ENCODE measurements around the gene PSAP. TPM values are rescaled to one million over a fixed set of nuclear protein-coding genes. Genes with fewer than 3 reads are reported as not detected.
A peak's percentile ranks its signal among the peaks of the same experiment; 100 is the strongest.

Gene PSAP
- total and polyA plus RNA-seq, 7 experiments from 2014 or later, result 153 to 1,163 (median 281) TPM

DNA sequence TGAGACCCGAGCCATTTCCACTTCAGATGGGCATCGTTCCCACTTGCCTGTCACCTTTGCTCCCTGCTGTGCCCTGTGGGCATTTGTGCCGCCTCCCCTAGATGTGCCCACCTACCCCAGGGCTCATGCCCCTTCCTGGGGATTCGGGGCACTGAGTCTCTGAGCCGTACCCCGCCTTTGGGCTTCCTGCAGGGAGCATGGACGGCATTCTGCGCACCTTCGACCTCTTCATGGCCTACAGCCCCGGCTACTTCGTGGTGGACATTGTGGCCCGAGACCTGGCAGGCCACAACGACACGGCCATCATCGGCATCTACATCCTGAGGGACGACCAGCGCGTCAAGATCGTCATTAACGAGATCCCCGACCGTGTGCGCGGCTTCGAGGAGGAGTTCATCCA, 41.4 kb downstream of the PSAP start:
- Histone ChIP-seq H3K27ac (ENCODE audit: low read depth, low read length) (no peak overlapping the region), H3K4me1 (ENCODE audit: control insufficient read depth in 2 of 2, insufficient read depth in 2 of 2, low read length in 2 of 2) (no peaks in the 10 kb centered on the region), H3K4me3 (ENCODE audit: low read length) (no peak overlapping the region), H3K27me3 (ENCODE audit: control insufficient read depth in 2 of 2, insufficient read depth in 2 of 2, low read length in 2 of 2) (no peaks in the 10 kb centered on the region), H3K9me3 (ENCODE audit: control insufficient read depth in 2 of 3, low read length in 3 of 3) (no peaks in the 10 kb centered on the region), H3K36me3 (ENCODE audit: control insufficient read depth in 2 of 3, insufficient read depth in 3 of 3, low read length in 3 of 3) (peaks cover 0 to 1% (median 0%) of the 10 kb centered on the region in 3 experiments)
- ChIA-PET POLR2A (no interaction called here), CTCF (no interaction called here)
- Mint-ChIP-seq H3K27me3 (peaks cover 0 to 3% (median 0%) of the 10 kb centered on the region in 5 donors), H3K4me1 (peaks cover 0 to 12% (median 2%) of the 10 kb centered on the region in 7 donors), H3K36me3 (peaks cover 0 to 6% (median 5%) of the 10 kb centered on the region in 5 donors), H3K9me3 (peaks cover 0 to 2% (median 0%) of the 10 kb centered on the region in 11 donors), H3K27ac (peak overlapping the region in 1 of 9 donors; percentile 31), H3K4me3 (no peak overlapping the region)
- intact Hi-C loops (cut with micrococcal nuclease), result no loop called here
- DNase-seq (no peak), ATAC-seq (no peak)

DNA sequence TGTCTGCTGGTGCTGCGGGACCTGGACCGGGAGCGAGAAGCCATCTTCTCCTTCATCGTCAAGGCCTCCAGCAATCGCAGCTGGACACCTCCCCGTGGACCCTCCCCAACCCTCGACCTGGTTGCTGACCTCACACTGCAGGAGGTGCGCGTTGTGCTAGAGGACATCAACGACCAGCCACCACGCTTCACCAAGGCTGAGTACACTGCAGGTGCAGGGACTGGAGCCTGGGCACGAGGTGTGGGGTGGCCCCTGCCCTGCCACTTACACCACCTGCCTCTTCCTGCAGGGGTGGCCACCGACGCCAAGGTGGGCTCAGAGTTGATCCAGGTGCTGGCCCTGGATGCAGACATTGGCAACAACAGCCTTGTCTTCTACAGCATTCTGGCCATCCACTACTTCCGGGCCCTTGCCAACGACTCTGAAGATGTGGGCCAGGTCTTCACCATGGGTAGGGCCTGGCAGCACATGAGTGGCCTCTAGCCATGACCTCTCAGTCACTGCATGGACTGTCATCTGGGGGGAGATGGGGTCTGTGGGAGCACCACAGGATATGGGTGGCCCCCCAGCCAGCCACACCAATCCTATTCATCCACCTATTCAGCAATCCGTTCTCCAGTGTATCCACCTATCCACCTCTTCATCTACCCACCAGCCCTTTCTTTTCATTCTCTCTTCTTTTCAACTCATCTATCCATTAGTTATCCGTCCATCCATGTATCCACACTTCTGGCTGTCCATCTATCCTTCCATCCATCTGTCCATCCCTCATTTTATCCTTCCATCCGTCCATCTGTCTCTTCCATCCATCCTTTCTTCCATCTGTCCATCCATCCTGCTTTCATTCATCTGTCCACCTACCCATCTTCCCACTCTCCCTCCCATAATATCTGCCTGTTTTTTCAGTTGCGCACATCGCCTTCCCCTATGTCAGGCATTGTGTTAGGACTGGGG, 43.2 kb downstream of the PSAP start:
- Histone ChIP-seq H3K27ac (ENCODE audit: low read depth, low read length) (no peak overlapping the region), H3K4me3 (ENCODE audit: low read length) (no peak overlapping the region), H3K27me3 (ENCODE audit: control insufficient read depth in 2 of 2, insufficient read depth in 2 of 2, low read length in 2 of 2) (no peaks in the 10 kb centered on the region), H3K9me3 (ENCODE audit: control insufficient read depth in 2 of 3, low read length in 3 of 3) (no peaks in the 10 kb centered on the region), H3K4me1 (ENCODE audit: control insufficient read depth in 2 of 2, insufficient read depth in 2 of 2, low read length in 2 of 2) (no peaks in the 10 kb centered on the region), H3K36me3 (ENCODE audit: control insufficient read depth in 2 of 3, insufficient read depth in 3 of 3, low read length in 3 of 3) (no peaks in the 10 kb centered on the region)
- ATAC-seq (no peak), DNase-seq (no peak)
- intact Hi-C loops (cut with micrococcal nuclease), result no loop called here
- CTCF ChIA-PET, result no interaction called here
- H3K9me3 Mint-ChIP-seq, result peaks cover 0 to 2% (median 0%) of the 10 kb centered on the region in 11 donors
- peaks cover 0 to 6% (median 0%) of the 10 kb centered on the region in 5 donors for H3K27me3 Mint-ChIP-seq
- H3K27ac Mint-ChIP-seq, result peak overlapping the region in 2 of 9 donors; percentile 0 to 33
- peaks cover 0 to 6% (median 5%) of the 10 kb centered on the region in 5 donors for H3K36me3 Mint-ChIP-seq
- no peak overlapping the region for H3K4me3 Mint-ChIP-seq
- H3K4me1 Mint-ChIP-seq, result peaks cover 0 to 15% (median 2%) of the 10 kb centered on the region in 7 donors
- POLR2A ChIA-PET, result no interaction called here

DNA sequence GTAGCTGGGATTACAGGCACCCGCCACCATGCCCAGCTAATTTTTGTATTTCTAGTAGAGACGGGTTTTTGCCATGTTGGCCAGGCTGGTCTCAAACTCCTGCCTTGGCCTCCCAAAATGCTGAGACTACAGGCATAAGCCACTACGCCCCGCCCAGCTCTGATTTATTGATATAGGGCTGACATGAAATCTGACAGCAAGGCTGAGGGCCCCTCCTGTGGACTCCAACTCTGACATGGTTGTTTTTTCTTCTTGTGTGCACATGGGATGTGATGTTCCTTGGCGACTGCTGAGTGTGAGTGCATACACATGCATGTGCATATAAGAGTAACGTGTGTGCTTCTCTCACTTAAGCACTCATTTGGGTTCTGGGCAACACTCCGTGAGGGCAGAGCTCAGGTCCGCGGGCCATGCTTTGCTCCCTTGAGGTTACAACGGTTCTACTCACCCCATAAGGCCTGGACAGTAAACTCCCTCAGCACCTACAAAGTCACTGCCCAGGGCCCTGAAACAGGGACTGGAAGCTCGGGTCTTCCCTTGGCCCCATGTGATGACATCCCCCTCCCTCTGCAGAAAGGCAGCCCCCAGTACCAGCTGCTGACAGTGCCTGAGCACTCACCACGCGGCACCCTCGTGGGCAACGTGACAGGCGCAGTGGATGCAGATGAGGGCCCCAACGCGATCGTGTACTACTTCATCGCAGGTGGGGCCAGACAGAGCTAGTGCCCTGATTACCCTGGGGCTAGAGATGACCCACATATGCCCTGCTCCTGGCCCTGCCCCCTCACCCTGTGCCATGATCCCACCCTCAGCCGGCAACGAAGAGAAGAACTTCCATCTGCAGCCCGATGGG, 44.1 kb downstream of the PSAP start:
- no peaks in the 10 kb centered on the region for H3K27me3 ChIP-seq (ENCODE audit: control insufficient read depth in 2 of 2, insufficient read depth in 2 of 2, low read length in 2 of 2)
- no peaks in the 10 kb centered on the region for H3K4me1 ChIP-seq (ENCODE audit: control insufficient read depth in 2 of 2, insufficient read depth in 2 of 2, low read length in 2 of 2)
- Mint-ChIP-seq H3K9me3 (peaks cover 0 to 2% (median 0%) of the 10 kb centered on the region in 11 donors), H3K27ac (no peak overlapping the region), H3K27me3 (peaks cover 0 to 6% (median 0%) of the 10 kb centered on the region in 5 donors), H3K4me3 (no peak overlapping the region), H3K4me1 (peaks cover 0 to 15% (median 2%) of the 10 kb centered on the region in 7 donors), H3K36me3 (peaks cover 0 to 6% (median 5%) of the 10 kb centered on the region in 5 donors)
- CTCF ChIA-PET, result no interaction called here
- intact Hi-C loops (cut with micrococcal nuclease), result no loop called here
- H3K27ac ChIP-seq (ENCODE audit: low read depth, low read length), result no peak overlapping the region
- POLR2A ChIA-PET, result no interaction called here
- H3K9me3 ChIP-seq (ENCODE audit: control insufficient read depth in 2 of 3, low read length in 3 of 3), result no peaks in the 10 kb centered on the region
- DNase-seq (no peak), ATAC-seq (no peak)
- H3K36me3 ChIP-seq (ENCODE audit: control insufficient read depth in 2 of 3, insufficient read depth in 3 of 3, low read length in 3 of 3), result no peaks in the 10 kb centered on the region
- no peak overlapping the region for H3K4me3 ChIP-seq (ENCODE audit: low read length)

DNA sequence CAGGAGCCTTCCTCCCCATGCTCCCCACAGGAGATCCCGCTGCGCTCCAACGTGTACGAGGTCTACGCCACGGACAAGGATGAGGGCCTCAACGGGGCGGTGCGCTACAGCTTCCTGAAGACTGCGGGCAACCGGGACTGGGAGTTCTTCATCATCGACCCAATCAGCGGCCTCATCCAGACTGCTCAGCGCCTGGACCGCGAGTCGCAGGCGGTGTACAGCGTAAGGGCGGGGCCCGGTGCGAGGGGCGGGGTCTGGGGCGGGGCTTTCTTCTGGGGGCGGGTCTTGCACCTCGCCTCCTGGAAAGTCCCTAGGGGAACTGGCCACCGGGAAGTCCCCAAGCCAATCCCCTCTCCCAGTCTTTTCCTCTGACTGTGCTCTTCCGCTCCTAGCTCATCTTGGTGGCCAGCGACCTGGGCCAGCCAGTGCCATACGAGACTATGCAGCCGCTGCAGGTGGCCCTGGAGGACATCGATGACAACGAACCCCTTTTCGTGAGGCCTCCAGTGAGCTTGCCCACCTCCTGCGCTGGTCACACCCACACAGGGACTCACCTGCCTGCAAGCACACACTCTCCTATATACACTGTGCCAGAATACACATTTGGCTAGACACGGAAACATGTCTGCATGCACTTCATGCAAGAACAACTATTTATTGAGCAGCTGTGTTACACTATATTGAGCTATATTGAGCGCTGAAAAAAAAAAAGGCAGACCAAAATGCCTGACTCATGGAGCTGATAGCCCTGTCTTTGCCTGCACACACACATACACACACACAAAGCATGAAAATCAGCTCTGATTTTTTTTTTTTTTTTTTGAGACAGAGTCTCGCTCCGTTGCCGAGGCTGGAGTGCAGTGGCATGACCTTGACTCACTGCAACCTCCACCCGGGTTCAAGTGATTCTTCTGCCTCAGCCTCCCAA, 45.0 kb downstream of the PSAP start:
- ChIA-PET CTCF (interaction anchor here (1.3 kb wide), 1 partner anchor 491 kb away, joined by 3 read pairs; no protein-coding TSS in a partner anchor), POLR2A (no interaction called here)
- Histone ChIP-seq H3K27me3 (ENCODE audit: control insufficient read depth in 2 of 2, insufficient read depth in 2 of 2, low read length in 2 of 2) (no peaks in the 10 kb centered on the region), H3K4me1 (ENCODE audit: control insufficient read depth in 2 of 2, insufficient read depth in 2 of 2, low read length in 2 of 2) (no peaks in the 10 kb centered on the region), H3K9me3 (ENCODE audit: control insufficient read depth in 2 of 3, low read length in 3 of 3) (no peaks in the 10 kb centered on the region), H3K4me3 (ENCODE audit: low read length) (no peak overlapping the region), H3K27ac (ENCODE audit: low read depth, low read length) (no peak overlapping the region), H3K36me3 (ENCODE audit: control insufficient read depth in 2 of 3, insufficient read depth in 3 of 3, low read length in 3 of 3) (no peaks in the 10 kb centered on the region)
- H3K4me1 Mint-ChIP-seq, result peaks cover 0 to 15% (median 2%) of the 10 kb centered on the region in 7 donors
- peaks cover 0 to 6% (median 0%) of the 10 kb centered on the region in 5 donors for H3K27me3 Mint-ChIP-seq
- H3K36me3 Mint-ChIP-seq, result peaks cover 0 to 10% (median 5%) of the 10 kb centered on the region in 5 donors
- no peak overlapping the region for H3K4me3 Mint-ChIP-seq
- intact Hi-C loops (cut with micrococcal nuclease), result no loop called here
- H3K27ac Mint-ChIP-seq, result no peak overlapping the region
- DNase-seq (no peak), ATAC-seq (peak; percentile 65)
- peaks cover 0 to 2% (median 0%) of the 10 kb centered on the region in 11 donors for H3K9me3 Mint-ChIP-seq

DNA sequence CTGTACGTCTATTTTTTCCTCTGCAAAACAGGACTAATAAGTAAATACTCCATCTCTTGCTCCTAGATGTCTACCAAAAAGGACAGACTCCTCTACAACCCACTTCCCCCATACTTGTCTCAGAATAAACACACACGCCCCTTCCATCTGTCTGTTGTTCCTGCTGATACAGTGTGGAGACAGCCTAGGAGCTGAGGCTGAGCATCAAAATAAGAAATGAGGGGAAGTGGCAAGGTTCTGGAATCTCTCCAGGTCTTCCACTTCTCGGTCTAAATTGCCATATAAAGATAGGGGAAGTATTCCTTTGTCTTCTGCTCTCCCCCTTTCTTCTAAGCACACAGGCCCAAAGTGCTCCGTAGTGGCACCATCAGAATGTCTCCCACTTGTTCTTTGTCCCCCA, 47.0 kb downstream of the PSAP start:
- H3K36me3 ChIP-seq (ENCODE audit: control insufficient read depth in 2 of 3, insufficient read depth in 3 of 3, low read length in 3 of 3), result no peaks in the 10 kb centered on the region
- H3K4me1 Mint-ChIP-seq, result peaks cover 0 to 15% (median 2%) of the 10 kb centered on the region in 7 donors
- CTCF ChIA-PET, result no interaction called here
- H3K4me3 Mint-ChIP-seq, result no peak overlapping the region
- H3K9me3 Mint-ChIP-seq, result peaks cover 0 to 2% (median 0%) of the 10 kb centered on the region in 11 donors
- H3K9me3 ChIP-seq (ENCODE audit: control insufficient read depth in 2 of 3, low read length in 3 of 3), result no peaks in the 10 kb centered on the region
- intact Hi-C loops (cut with micrococcal nuclease), result no loop called here
- POLR2A ChIA-PET, result no interaction called here
- peaks cover 0 to 6% (median 0%) of the 10 kb centered on the region in 5 donors for H3K27me3 Mint-ChIP-seq
- peak overlapping the region in 2 of 9 donors; percentile 12 to 23 for H3K27ac Mint-ChIP-seq
- H3K36me3 Mint-ChIP-seq, result peaks cover 0 to 10% (median 5%) of the 10 kb centered on the region in 5 donors
- no peak overlapping the region for H3K4me3 ChIP-seq (ENCODE audit: low read length)
- ATAC-seq (peak; percentile 29), DNase-seq (no peak)
- no peak overlapping the region for H3K27ac ChIP-seq (ENCODE audit: low read depth, low read length)
- H3K27me3 ChIP-seq (ENCODE audit: control insufficient read depth in 2 of 2, insufficient read depth in 2 of 2, low read length in 2 of 2), result no peaks in the 10 kb centered on the region
- H3K4me1 ChIP-seq (ENCODE audit: control insufficient read depth in 2 of 2, insufficient read depth in 2 of 2, low read length in 2 of 2), result no peaks in the 10 kb centered on the region

Data from naive thymus-derived CD4-positive, alpha-beta T cell (primary cell).